ENCODE results near the gene RALY.
A peak's percentile ranks its signal among the peaks of the same experiment; 100 is the strongest.

RALY gene

DNA sequence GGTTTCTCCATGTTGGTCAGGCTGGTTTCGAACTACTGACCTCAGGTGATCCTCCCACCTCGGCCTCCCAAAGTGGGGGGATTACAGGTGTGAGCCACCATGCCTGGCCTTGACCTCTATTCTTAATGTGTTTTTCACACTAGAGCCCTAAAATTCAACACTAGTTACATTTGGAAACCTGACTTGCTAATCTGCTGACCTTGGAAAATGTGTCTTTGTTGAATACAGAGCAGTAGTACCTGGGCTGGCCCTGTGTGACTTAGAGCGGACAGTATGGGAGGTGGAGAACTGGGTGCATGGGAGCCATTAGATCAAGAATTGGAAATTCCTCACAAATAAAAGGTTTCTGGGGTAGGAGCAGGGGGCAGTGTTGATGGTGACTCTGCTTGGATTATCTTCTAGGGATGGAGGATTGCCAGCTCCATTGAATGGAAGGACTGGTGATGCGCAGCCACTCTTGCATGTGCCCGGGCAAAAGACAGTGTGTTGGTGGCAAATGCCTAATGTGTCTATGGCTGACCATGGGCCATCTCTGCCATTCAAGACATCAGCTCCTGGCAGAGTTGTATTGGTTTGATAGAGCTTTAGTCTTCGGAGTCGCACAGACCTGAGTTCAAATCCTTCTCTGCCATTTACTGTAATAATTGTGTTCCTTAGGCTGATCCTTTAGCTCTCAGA, 53.4 kb downstream of the RALY start:
- DNase-seq (ENCODE audit: low read depth): no peak

DNA sequence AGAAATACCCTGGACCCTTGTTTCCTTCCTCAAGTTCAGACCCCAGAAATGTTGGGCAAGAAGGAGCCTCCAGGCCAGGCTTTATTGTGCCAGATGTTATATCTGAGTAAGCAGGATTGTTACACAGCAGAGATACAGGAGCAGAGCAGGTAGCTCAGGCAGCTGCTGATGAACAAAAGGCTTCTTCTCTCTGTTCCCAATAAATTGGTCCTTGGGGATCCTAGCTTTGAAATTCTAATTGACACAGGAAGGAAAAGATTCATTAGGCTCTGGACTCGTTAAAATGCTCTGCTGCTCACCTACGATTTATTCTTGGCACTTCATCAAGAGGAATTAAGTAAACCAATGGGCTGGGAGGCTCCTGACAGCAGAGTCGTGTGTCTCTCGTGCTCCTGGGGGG, 54.2 kb downstream of the RALY start:
- DNase-seq (ENCODE audit: low read depth): no peak

DNA sequence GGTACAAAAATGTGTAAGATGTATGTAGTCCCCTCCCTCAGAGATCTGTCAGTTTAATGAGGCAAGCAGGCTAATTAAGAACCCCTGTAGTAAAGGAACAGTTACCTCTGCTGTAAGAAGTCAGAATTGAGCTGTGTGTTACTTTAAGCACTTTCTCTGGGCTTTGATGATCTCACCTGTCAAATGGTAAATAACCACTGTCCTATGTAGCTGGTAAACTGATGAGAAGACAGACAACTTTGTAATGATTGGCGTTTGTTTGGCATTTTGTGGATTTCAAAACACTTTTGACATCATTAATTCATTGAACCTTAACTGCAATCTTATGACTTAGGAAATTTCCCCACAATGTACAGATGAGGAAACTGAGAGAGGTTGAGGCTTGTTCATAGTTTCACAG, 55.7 kb downstream of the RALY start:
- DNase-seq (ENCODE audit: low read depth): no peak

GRCh38 chr20:34049897-34050695, 56.4 kb downstream of the RALY start:
- DNase-seq (ENCODE audit: low read depth): no peak

DNA sequence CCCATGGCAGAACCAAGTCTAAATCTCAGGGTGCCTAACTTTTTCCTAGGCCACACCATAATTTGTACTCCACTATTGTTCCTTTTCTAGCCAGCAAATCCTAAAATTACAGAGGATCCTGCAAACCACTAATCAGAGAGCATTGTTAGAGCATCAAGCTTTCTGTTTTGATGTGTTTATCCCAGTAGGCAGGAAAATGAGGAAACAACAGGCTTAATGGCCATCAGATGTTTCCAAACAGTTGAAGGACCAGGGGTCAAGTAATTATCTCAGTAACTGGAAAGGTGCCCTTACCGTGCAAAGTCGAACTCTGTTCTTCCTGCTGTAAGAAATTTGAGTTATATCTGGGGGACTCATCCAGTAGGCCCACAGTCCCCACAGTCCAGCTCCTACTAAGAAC, 58.7 kb downstream of the RALY start:
- no peak for DNase-seq (ENCODE audit: low read depth)

- no peak for DNase-seq (ENCODE audit: low read depth)
Observed at GRCh38 chr20:34055290-34055689, 61.6 kb downstream of the RALY start.

- DNase-seq (ENCODE audit: low read depth): no peak
Observed at GRCh38 chr20:34058831-34059230, 65.1 kb downstream of the RALY start.

- no peak for DNase-seq (ENCODE audit: low read depth)
Observed at GRCh38 chr20:34060970-34061369, 67.3 kb downstream of the RALY start.

GRCh38 chr20:34061695-34062094, 68.0 kb downstream of the RALY start:
- DNase-seq (ENCODE audit: low read depth): no peak

DNA sequence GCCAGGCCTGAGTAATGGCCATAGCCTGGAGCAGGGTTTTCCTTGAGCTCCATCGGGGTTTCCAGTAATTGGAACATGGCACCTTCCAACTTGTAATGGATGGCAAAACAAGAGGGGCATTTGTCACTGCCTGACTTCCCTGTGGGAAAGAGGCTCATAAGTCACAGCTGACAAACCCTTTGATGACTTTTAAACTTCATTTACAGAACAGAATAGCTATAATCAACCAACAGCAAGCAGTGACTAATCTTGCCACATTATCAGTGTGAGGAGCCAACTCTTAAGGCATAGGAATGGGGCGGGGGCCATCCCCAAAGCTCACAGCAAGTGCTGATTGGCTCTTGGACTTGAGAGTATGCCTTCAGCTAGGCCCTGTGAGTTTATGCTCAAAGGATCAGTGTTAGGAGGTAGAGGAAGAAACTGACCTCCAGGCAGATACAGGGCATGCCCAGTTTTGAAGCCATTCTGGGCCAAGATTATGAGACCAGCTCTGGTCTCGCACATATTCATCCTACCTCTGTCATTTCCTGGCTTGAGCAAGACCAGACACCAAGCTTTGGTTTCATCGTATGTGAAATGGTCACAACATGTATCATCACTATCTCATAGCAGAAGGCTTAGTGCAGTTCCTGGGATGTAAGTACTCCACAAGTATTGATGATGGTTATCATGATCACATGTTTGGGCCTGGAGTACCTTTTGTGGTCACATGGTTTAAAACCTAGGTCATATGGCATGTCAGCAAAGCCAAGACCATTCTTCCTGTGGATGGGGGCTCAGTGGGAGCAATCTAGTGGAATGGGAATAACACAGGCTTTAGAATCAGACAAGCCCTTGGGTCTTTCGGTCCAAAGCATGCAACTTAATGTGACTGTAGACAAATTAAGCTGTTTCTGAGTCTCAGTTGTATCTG, 69.1 kb downstream of the RALY start:
- no peak for DNase-seq (ENCODE audit: low read depth)

- DNase-seq (ENCODE audit: low read depth): no peak
Observed at GRCh38 chr20:34064286-34064685, 70.6 kb downstream of the RALY start.

DNA sequence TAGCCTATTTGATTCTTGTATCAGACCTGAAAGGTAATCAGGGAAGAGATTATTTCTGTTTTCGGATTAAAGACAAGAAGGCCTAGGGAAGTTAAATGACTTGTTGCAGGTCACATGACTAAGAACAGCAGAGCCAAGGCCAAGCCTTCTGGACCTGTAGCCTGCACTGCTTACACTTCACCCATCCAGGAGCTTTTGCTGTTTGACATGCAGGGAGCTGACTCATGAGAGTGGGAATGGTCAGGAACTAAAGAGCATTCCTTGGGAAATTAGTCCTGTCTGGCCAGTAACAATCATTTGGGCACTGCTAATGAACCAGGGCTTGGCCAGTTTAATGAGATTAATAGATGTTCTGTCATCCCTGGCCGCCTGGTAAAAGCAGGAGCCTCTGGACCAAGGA, 71.5 kb downstream of the RALY start:
- DNase-seq (ENCODE audit: low read depth): no peak

DNA sequence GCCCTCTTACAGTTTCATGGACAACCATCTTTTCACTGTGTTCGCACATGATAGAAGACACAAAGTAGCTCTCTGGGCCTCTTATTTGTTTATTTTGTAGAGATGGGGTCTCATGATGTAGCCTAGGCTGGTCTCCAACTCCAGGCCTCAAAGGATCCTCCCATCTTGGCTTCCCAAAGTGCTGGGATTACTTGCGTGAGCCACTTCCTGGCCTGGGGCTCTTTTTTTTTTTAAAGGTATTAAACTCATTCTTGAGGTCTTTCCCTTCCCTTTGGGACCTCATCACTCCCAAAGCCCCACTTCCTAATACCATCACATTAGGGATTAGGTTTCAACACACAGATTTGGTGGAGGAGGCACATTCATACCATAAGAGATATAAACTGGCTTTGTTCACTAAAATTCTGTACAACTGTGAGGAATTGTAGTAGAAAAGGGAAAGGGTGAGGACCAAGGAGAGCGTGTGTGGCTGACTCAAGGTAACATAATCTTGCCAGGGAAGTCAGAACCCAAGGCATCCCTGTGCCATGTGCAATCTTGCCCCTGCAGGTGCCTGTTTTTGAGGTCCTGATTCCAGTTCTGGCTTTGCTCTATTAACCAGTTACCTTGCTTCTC, 72.9 kb downstream of the RALY start:
- DNase-seq (ENCODE audit: low read depth): peak; percentile 46

GRCh38 chr20:34068001-34068400, 74.3 kb downstream of the RALY start:
- DNase-seq (ENCODE audit: low read depth): no peak

GRCh38 chr20:34069341-34070078, 75.8 kb downstream of the RALY start:
- DNase-seq (ENCODE audit: low read depth): peak; percentile 70

GRCh38 chr20:34070079-34070439, 76.3 kb downstream of the RALY start:
- no peak for DNase-seq (ENCODE audit: low read depth)

DNA sequence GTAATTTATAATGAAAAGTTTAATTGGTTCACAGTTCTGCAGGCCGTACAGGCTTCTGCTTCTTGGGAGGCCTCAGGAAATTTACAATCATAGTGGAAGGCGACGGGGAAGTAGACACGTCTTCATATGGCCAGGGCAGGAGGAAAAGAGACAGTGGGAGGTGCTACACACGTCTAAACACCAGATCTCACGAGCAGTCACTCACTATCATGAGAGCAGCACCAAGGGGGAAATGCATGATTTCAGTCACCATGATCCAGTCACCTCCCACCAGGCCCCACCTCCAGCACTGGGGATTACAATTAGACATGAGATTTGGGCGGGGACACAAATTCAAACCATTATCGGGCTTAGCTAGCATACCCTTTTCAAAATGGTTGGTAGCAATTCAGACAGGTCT, 77.1 kb downstream of the RALY start:
- DNase-seq (ENCODE audit: low read depth): no peak

GRCh38 chr20:34072076-34072475, 78.4 kb downstream of the RALY start:
- no peak for DNase-seq (ENCODE audit: low read depth)

DNA sequence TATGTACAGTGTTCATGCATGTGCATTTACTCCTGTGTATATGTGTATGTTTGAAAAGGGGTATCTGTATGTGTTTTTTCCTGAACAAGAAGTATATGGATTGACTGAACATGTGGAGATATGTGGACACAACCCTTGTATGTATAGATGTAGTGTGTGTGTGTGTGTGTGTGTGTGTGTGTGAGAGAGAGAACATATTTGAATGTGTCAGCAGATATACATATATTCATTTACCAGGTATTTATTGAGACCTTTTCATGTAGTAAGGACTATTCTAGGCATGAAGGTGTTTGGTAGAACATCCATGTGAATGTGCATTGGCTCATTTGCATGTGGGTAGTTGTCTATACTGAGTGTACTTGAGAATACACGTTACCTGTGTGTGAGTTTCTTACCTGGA, 79.1 kb downstream of the RALY start:
- no peak for DNase-seq (ENCODE audit: low read depth)

- no peak for DNase-seq (ENCODE audit: low read depth)
Observed at GRCh38 chr20:34074101-34074760, 80.5 kb downstream of the RALY start.

GRCh38 chr20:34075647-34076046, 81.9 kb downstream of the RALY start:
- no peak for DNase-seq (ENCODE audit: low read depth)
